ENCODE measurements around the gene HOMER1. TPM values are rescaled to one million over a fixed set of nuclear protein-coding genes. Genes with fewer than 3 reads are reported as not detected.

HOMER1 gene
- total RNA-seq, 1 donor from 2014 or later = 4.3 TPM

DNA sequence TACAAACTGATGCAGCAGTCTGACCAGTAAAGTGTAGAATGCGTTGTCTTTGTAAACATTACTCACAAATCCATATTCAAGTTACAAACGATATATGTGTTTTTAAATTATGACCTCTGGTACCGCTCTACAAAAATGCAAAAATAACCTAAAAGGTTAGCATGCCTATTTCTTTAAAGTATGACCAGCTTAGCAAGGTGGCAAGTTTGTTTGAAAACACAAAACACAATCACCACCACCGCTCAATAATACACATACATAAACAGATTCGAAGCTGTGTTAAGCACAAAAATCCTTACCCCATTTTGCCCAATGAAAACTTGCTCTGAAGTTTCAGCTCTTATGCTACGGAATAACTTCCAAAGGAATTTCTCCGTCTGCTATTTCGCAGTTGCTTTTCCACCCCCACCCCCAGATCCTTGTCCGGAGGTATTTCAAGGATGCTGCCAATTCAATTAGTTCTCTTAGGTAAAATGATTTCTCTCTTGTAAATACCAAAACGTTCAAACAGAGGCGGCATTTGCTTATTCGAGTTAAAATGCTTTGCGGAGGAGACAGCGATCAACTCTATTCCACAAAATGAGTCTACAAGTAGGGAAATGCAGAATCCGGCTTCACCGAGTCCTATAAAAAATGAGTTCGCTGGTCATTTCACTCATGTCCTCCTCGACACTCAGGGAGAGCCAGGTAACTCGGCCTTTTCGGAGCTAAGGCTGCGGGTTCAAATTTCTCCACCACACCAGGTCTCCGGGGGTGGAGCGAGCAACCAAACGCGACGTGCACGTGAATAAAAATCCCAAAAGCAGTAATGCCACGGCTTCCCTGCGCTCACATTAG lies 1.2 kb downstream of the HOMER1 start:
- TF ChIP-seq CTCF (conservative IDR thresholded peaks at IDR 0.05; ENCODE audit: low read depth, low read length) = no peak
- DNase-seq (ENCODE audit: low read depth) = no peak
- peak overlapping the region; percentile 60 for H3K4me3 ChIP-seq (ENCODE audit: low read depth, low read length)

- TF ChIP-seq CTCF (conservative IDR thresholded peaks at IDR 0.05; ENCODE audit: low read depth, low read length) = no peak
- DNase-seq (ENCODE audit: low read depth) = no peak
- H3K4me3 ChIP-seq (ENCODE audit: low read depth, low read length) = peak overlapping the region; percentile 60
Observed at GRCh38 chr5:79512049-79512448, 1.9 kb downstream of the HOMER1 start.

DNA sequence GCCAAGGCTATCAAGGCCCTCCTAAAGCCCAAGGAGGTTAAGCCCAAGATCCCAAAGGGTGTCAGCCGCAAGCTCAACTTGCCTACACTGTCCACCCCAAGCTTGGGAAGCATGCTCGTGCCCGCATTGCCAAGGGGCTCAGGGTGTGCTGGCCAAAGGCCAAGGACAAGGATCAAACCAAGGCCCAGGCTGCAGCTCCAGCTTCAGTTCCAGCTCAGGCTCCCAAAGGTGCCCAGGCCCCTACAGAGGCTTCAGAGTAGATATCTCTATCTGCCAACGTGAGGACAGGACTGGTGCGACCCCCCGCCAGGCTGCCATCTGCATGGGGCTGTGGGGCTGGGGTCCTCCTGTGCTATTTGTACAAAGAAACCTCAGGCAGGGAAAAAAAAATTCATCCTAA lies 3.3 kb downstream of the HOMER1 start:
- no peak for DNase-seq (ENCODE audit: low read depth)
- no peak for TF ChIP-seq CTCF (conservative IDR thresholded peaks at IDR 0.05; ENCODE audit: low read depth, low read length)
- peak overlapping the region; percentile 60 for H3K4me3 ChIP-seq (ENCODE audit: low read depth, low read length)

DNA sequence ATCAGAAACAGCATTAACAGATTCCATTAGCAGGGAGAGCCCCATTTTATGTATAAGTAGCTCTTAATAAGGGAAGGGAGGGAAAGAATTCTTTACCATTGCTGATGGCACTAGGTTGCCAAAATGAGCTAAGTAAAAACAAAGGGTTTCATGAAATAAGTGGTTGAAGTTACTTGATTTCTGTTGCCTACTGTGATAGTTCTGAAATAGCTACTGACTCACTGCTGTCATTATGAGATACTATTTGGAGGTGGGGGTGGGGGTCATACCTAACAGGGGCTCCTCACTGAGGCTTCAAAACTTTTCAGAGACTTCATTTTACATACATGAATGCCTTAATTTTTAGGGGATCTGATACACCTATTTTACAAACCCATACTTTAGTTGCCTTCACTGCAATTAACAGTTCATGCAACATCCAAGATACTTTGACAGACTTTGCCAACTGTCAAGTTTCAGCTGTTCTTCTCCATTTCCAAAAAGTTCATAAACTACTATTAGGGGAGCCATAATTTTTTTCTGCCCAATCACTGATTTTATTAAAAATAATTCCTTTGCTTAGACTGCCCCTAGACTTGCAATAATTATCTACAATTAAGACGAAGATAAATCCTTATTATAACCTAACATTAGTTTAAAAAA lies 4.6 kb downstream of the HOMER1 start:
- no peak overlapping the region for H3K4me3 ChIP-seq (ENCODE audit: low read depth, low read length)
- DNase-seq (ENCODE audit: low read depth) = no peak
- no peak for TF ChIP-seq CTCF (conservative IDR thresholded peaks at IDR 0.05; ENCODE audit: low read depth, low read length)

GRCh38 chr5:79508794-79509193 lies 5.1 kb downstream of the HOMER1 start:
- DNase-seq (ENCODE audit: low read depth) = no peak
- TF ChIP-seq CTCF (conservative IDR thresholded peaks at IDR 0.05; ENCODE audit: low read depth, low read length) = no peak
- H3K4me3 ChIP-seq (ENCODE audit: low read depth, low read length) = no peak overlapping the region

DNA sequence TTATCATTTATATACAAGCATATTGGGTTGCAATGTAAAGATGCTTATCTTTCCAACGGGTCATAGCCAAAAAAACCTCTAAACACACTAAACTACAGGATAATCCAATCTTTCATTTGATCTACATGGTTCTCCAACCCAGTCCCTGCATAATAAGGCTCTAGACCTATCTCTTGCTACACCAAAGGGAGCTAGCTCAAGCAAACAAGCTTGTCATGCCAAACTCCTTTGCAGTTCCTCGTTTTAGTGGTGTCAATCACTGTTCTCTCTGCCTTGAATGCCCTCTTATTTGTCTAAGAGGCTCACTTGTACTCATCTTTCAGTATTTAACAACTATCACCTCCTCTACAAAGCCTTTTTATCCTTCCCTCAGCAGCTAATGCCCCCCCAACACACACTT lies 5.6 kb downstream of the HOMER1 start:
- H3K4me3 ChIP-seq (ENCODE audit: low read depth, low read length) = no peak overlapping the region
- DNase-seq (ENCODE audit: low read depth) = no peak
- TF ChIP-seq CTCF (conservative IDR thresholded peaks at IDR 0.05; ENCODE audit: low read depth, low read length) = no peak

All from epithelial cell of proximal tubule (primary cell).